ENCODE data around the gene PDLIM1. TPM values are rescaled to one million over a fixed set of nuclear protein-coding genes. Genes with fewer than 3 reads are reported as not detected.

Gene PDLIM1
- total and polyA plus RNA-seq, 9 of the 15 experiments (the other 6 are each of a cell fraction or from before 2014, with no cell fraction given) = 19.8 to 164 (median 39.1) TPM

DNA sequence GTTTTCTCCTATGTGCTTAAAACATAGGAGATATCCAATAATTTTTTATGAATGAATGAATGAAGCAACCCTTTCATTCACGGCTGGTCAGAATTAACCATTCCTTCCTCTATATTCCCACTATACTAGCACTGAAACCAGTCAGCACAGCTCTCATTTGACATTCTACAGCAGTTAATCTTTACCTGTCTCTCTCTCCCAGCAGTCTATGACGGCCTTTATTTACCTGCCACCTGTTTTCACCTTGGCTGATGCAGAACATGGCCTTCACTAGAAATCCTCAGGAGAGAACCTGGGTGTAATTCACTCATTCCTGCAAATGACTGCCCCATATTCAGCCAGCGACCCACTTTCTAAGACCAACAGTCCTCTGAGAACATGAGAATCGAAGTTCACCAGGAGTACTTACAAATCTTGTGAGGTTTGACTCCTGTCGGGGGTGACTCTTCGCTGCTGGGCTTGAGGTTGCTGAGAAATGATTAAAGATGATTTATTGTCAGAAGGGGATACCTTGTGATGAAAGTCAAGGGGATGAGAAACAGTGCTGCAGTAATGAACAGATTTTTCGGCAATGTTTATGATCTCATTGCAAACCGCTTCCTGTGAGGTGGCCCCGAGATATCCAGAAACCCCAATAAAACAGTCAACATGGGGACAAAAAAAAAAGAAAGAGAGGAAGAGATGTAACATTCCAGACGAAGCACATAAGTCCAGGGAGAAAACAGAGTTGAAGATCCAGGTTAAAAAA, 30.9 kb upstream of the PDLIM1 start:
- Histone ChIP-seq H2AFZ (ENCODE audit: low read depth, low read length) (no peak overlapping the region), H3K36me3 (ENCODE audit: control insufficient read depth, insufficient read depth, low read length) (no peaks in the 10 kb centered on the region), H3K9me3 (replicated peaks; ENCODE audit: control insufficient read depth, insufficient read depth, low read depth, low read length) (no peaks in the 10 kb centered on the region), H3K9me1 (ENCODE audit: control insufficient read depth, insufficient read depth, low read length) (peaks cover 2% of the 10 kb centered on the region), H3K4me1 (replicated peaks in 1 of 2; ENCODE audit: control insufficient read depth in 2 of 2, insufficient read depth in 2 of 2, low read length in 2 of 2) (peaks cover 10 to 16% of the 10 kb centered on the region in 2 experiments; a peak in 3 of 5 replicates), H4K20me1 (replicated peaks; ENCODE audit: control insufficient read depth, insufficient read depth, low read length) (no peaks in the 10 kb centered on the region), H3K79me2 (ENCODE audit: control insufficient read depth, insufficient read depth, low read length) (no peaks in the 10 kb centered on the region), H3K4me2 (ENCODE audit: insufficient read depth, low read length) (no peak overlapping the region), H3K9ac (ENCODE audit: insufficient read depth in 1 of 2, low read depth in 2 of 2, low read length in 2 of 2) (no peak overlapping the region), H3K27me3 (ENCODE audit: control insufficient read depth in 2 of 2, insufficient read depth in 2 of 2, low read length in 2 of 2) (no peaks in the 10 kb centered on the region), H3K27ac (ENCODE audit: extremely low read depth, low read depth, low read length) (no peak overlapping the region), H3K4me3 (no peak overlapping the region)
- BruUV-seq (replicated peaks) = no TSS peak
- 60% methylated on average over 10 of the region's 10 CpGs for WGBS (ENCODE audit: insufficient coverage, low coverage, missing lambda C conversion rate)
- DNase-seq (ENCODE audit: extremely low read depth in 1 of 4, low spot score in 3 of 4) (no peak), ATAC-seq (no peak), FAIRE-seq (no peak)
- TF ChIP-seq ZNF134 (CRISPR knock-in tag; conservative IDR thresholded peaks at IDR 0.05) (no peak), FOXM1 (IDR thresholded peaks at IDR 0.05; ENCODE audit: low read depth) (no peak), FOXM1 (CRISPR knock-in tag; IDR thresholded peaks at IDR 0.05; ENCODE audit: low read depth) (no peak), ZNF197 (CRISPR knock-in tag; IDR thresholded peaks at IDR 0.05; ENCODE audit: low read depth) (no peak), TAF15 (IDR thresholded peaks at IDR 0.05; ENCODE audit: low read depth, low read length) (no peak), GTF2F1 (IDR thresholded peaks at IDR 0.05; ENCODE audit: low read depth, low read length) (no peak), ZNF644 (tag; IDR thresholded peaks at IDR 0.05; ENCODE audit: low read depth) (no peak), RBFOX2 (IDR thresholded peaks at IDR 0.05; ENCODE audit: low read depth, low read length) (no peak), CBFB (CRISPR knock-in tag; IDR thresholded peaks at IDR 0.05) (no peak)
- TF ChIP-seq, protein P1, sequence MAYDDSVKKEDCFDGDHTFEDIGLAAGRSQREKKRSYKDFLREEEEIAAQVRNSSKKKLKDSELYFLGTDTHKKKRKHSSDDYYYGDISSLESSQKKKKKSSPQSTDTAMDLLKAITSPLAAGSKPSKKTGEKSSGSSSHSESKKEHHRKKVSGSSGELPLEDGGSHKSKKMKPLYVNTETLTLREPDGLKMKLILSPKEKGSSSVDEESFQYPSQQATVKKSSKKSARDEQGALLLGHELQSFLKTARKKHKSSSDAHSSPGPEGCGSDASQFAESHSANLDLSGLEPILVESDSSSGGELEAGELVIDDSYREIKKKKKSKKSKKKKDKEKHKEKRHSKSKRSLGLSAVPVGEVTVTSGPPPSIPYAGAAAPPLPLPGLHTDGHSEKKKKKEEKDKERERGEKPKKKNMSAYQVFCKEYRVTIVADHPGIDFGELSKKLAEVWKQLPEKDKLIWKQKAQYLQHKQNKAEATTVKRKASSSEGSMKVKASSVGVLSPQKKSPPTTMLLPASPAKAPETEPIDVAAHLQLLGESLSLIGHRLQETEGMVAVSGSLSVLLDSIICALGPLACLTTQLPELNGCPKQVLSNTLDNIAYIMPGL (CRISPR knock-in tag; IDR thresholded peaks at IDR 0.05) = no peak
- in situ Hi-C loops (cut with MboI) = no loop called here
- POLR2A ChIA-PET = interaction anchor here (0.6 kb wide), 1 partner anchor 25 kb away, joined by 3 read pairs; no protein-coding TSS in a partner anchor
- CTCF ChIA-PET (ENCODE audit: low intra/inter-chr PET ratio) = no interaction called here
- intact Hi-C loops (cut with micrococcal nuclease) = no loop called here

All from K562 (cell line).